Kidney tubule cell (primary cell): ENCODE measurements around the gene IL4R.
"Not testable (repeated sequence)": the region's sequence is repeated elsewhere in the genome, so short reads cannot be mapped to it uniquely, and the experiment has no call there.

ENCODE experiments used
- DNase-seq: peaks from one replicate; pipeline ENCODE4 v3.0.0-alpha.2; 2018; ENCODE audit warnings: low spot score

Gene IL4R

GRCh38 chr16:27313422-27314160, at the start of gene IL4R:
Gene IL4R (plus strand): TSS chr16:27313974. CDS start chr16:27340204, 26,230 bp downstream.
- peak; percentile 93 for DNase-seq

- peak; percentile 85 for DNase-seq
Measured at GRCh38 chr16:27264151-27264550, 49.6 kb upstream of the IL4R start.

- DNase-seq = no peak
Measured at GRCh38 chr16:27265982-27266381, 47.8 kb upstream of the IL4R start.

GRCh38 chr16:27267037-27267677, 46.6 kb upstream of the IL4R start:
- no peak for DNase-seq

GRCh38 chr16:27268376-27269299, 45.1 kb upstream of the IL4R start, which contains the start of gene NSMCE1:
Gene NSMCE1 (minus strand): TSS chr16:27268772. CDS start chr16:27257570, 11,202 bp downstream.
- DNase-seq = peak; percentile 95

GRCh38 chr16:27269300-27270150, 44.2 kb upstream of the IL4R start:
- no peak for DNase-seq

GRCh38 chr16:27270349-27270748, 43.4 kb upstream of the IL4R start:
- no peak for DNase-seq

- no peak for DNase-seq
Measured at GRCh38 chr16:27272076-27272475, 41.7 kb upstream of the IL4R start.

- not testable (repeated sequence) for DNase-seq
Measured at GRCh38 chr16:27272697-27273096, 41.1 kb upstream of the IL4R start.

GRCh38 chr16:27273330-27273669, 40.5 kb upstream of the IL4R start:
- no peak for DNase-seq

- peak; percentile 72 for DNase-seq
Measured at GRCh38 chr16:27273670-27274423, 39.9 kb upstream of the IL4R start.

- DNase-seq = not testable (repeated sequence)
Measured at GRCh38 chr16:27274424-27274874, 39.3 kb upstream of the IL4R start.

GRCh38 chr16:27275394-27275793, 38.4 kb upstream of the IL4R start:
- no peak for DNase-seq

GRCh38 chr16:27281243-27281642, 32.5 kb upstream of the IL4R start:
- DNase-seq = no peak

GRCh38 chr16:27284865-27285675, 28.7 kb upstream of the IL4R start:
- DNase-seq = no peak

- DNase-seq = no peak
Measured at GRCh38 chr16:27285676-27286196, 28.0 kb upstream of the IL4R start.

GRCh38 chr16:27286451-27286850, 27.3 kb upstream of the IL4R start:
- peak; percentile 97 for DNase-seq

- DNase-seq = no peak
Measured at GRCh38 chr16:27287051-27287811, 26.5 kb upstream of the IL4R start.

- no peak for DNase-seq
Measured at GRCh38 chr16:27287887-27288286, 25.9 kb upstream of the IL4R start.
